HCT116 (cell line): ENCODE measurements around the gene LURAP1L. TPM values are rescaled to one million over a fixed set of nuclear protein-coding genes. Genes with fewer than 3 reads are reported as not detected.

Experiments used
- ATAC-seq: fragments of 200-7000 bp; cut with Tn5 transposase; 2 replicates; pipeline ENCODE4 v1.9.1; 2020; ENCODE audit warnings: mild to moderate bottlenecking, moderate library complexity
- BruUV-seq: library from RNA; stranded (reverse); fragments of 400-500 nt; replicated peaks from 2 replicates; lab custom pipeline; 2021; lab: Mats Ljungman, UMichigan
- CTCF ChIA-PET: fragments of 300-600 bp; sonication (Branson Sonifier 250); formaldehyde crosslinking; loops from one replicate; lab custom pipeline; 2021; ENCODE audit warnings: antibody characterized with exemption; lab: Charles Lee
- POLR2A ChIA-PET: fragments of 300-600, 350-600 bp; sonication (Branson Sonifier 250); formaldehyde crosslinking; loops from one replicate; lab custom pipeline; 2021; ENCODE audit warnings: antibody characterized with exemption; lab: Charles Lee
- RAD21 ChIA-PET, 2 experiments: fragments of 300-600 bp; sonication (Branson Sonifier 250); formaldehyde crosslinking; loops; one replicate each; lab custom pipeline; 2023; ENCODE audit warnings: low total read pairs in 2 of 2; ENCODE audit not compliant: uncharacterized antibody in 2 of 2, unreplicated experiment in 2 of 2, low non-redundant PET in 1 of 2; lab: Charles Lee
- DNase-seq: peaks from one replicate; pipeline ENCODE4 v3.0.0-alpha.2; 2010; ENCODE audit warnings: low read depth, low spot score
- H2AFZ ChIP-seq: fragments of 200-600 bp; shearing (Covaris generic), sonication (generic); 2 replicates; pipeline ENCODE4 v1.6.1; 2017; ENCODE audit warnings: low read depth, mixed run types, mixed read lengths, antibody characterized with exemption, low read length; ENCODE audit not compliant: poor library complexity, severe bottlenecking
- H3K27ac ChIP-seq: 2 replicates; pipeline ENCODE4 v1.5.1; 2012; ENCODE audit warnings: low read depth, low read length
- H3K27me3 ChIP-seq: fragments of 200-600 bp; sonication (generic); 2 replicates; pipeline ENCODE4 v1.6.1; 2016; ENCODE audit warnings: mixed run types, low read length, mixed read lengths; ENCODE audit not compliant: insufficient read depth
- H3K36me3 ChIP-seq, 2 experiments: fragments of 200-500 bp in 1 of 2; fragments of 200-600 bp in 1 of 2; sonication (Bioruptor generic) in 1 of 2; sonication (generic) in 1 of 2; 2 replicates each; pipeline versions ENCODE4 v1.5.1 to v1.6.1; 2014 to 2016; ENCODE audit warnings: low read length in 2 of 2, inconsistent platforms in 1 of 2, mixed read lengths in 1 of 2, mixed run types in 1 of 2; ENCODE audit not compliant: insufficient read depth in 2 of 2, control insufficient read depth in 1 of 2
- H3K4me1 ChIP-seq, 2 experiments: fragments of 200-600 bp in 1 of 2; sonication (generic) in 1 of 2; 2 replicates each; pipeline versions ENCODE4 v1.5.1 to v1.6.1; 2012 to 2017; ENCODE audit warnings: low read length in 2 of 2, inconsistent platforms in 1 of 2, mild to moderate bottlenecking in 1 of 2, mixed read lengths in 1 of 2, mixed run types in 1 of 2, moderate library complexity in 1 of 2; ENCODE audit not compliant: insufficient read depth in 2 of 2, control insufficient read depth in 1 of 2
- H3K4me2 ChIP-seq: fragments of 200-600 bp; sonication (generic); 2 replicates; pipeline ENCODE4 v1.6.1; 2017; ENCODE audit warnings: mixed run types, low read length, mixed read lengths
- H3K4me3 ChIP-seq, 2 experiments: fragments of 200-600 bp in 1 of 2; sonication (generic) in 1 of 2; replicated peaks in 1 of 2; 2 replicates each; pipeline ENCODE4 v1.5.1; 2011 to 2016; ENCODE audit warnings: low read length in 2 of 2, control low read depth in 1 of 2, low read depth in 1 of 2, mild to moderate bottlenecking in 1 of 2, mixed read lengths in 1 of 2, mixed run types in 1 of 2
- H3K79me2 ChIP-seq: fragments of 200-600 bp; sonication (generic); 2 replicates; pipeline ENCODE4 v1.6.1; 2017; ENCODE audit warnings: mild to moderate bottlenecking, mixed run types, low read length, moderate library complexity, mixed read lengths; ENCODE audit not compliant: insufficient read depth
- H3K9ac ChIP-seq: fragments of 200-600 bp; sonication (generic); 2 replicates; pipeline ENCODE4 v1.6.1; 2016; ENCODE audit warnings: low read length, mixed read lengths
- H3K9me2 ChIP-seq: fragments of 200-600 bp; sonication (generic), shearing (Covaris generic); 2 replicates; pipeline ENCODE4 v1.6.1; 2017; ENCODE audit warnings: mixed run types, mild to moderate bottlenecking, moderate library complexity; ENCODE audit not compliant: insufficient read depth
- H3K9me3 ChIP-seq, 2 experiments: fragments of 200-500 bp in 1 of 2; fragments of 200-600 bp in 1 of 2; sonication (Bioruptor generic) in 1 of 2; sonication (generic) in 1 of 2; 2 replicates each; pipeline ENCODE4 v1.6.1; 2014 to 2017; ENCODE audit warnings: low read length in 2 of 2, mixed read lengths in 2 of 2, inconsistent platforms in 1 of 2, low read depth in 1 of 2, mild to moderate bottlenecking in 1 of 2, mixed run types in 1 of 2, moderate library complexity in 1 of 2; ENCODE audit not compliant: control insufficient read depth in 1 of 2, insufficient read depth in 1 of 2
- H4K20me1 ChIP-seq: fragments of 200-600 bp; sonication (generic), shearing (Covaris generic); 2 replicates; pipeline ENCODE4 v1.6.1; 2017; ENCODE audit warnings: mixed run types, mild to moderate bottlenecking, moderate library complexity; ENCODE audit not compliant: insufficient read depth
- CBX3 ChIP-seq: IDR thresholded peaks from 2 replicates; pipeline ENCODE4 v1.6.1; 2012; ENCODE audit warnings: low read depth
- CEBPB ChIP-seq: IDR thresholded peaks from 2 replicates; pipeline ENCODE4 v1.6.1; 2012; ENCODE audit warnings: low read depth
- EGR1 ChIP-seq: IDR thresholded peaks from 2 replicates; pipeline ENCODE4 v1.6.1; 2012; ENCODE audit warnings: low read depth
- EZH2 ChIP-seq: fragments of 200-600 bp; sonication (generic); IDR thresholded peaks from 2 replicates; pipeline ENCODE4 v1.6.1; 2017; ENCODE audit warnings: antibody characterized with exemption, mixed run types
- EZH2phosphoT487 ChIP-seq: fragments of 200-600 bp; IDR thresholded peaks from 2 replicates; pipeline ENCODE4 v1.6.1; 2018; ENCODE audit warnings: antibody characterized with exemption, borderline replicate concordance
- FOSL1 ChIP-seq: IDR thresholded peaks from 2 replicates; pipeline ENCODE4 v1.6.1; 2012; ENCODE audit warnings: low read depth
- POLR2A ChIP-seq: IDR thresholded peaks from 2 replicates; pipeline ENCODE4 v1.7.0; 2011; ENCODE audit warnings: borderline replicate concordance; ENCODE audit not compliant: insufficient read depth, insufficient read length; ENCODE audit errors: extremely low read depth
- POLR2AphosphoS5 ChIP-seq: IDR thresholded peaks from 2 replicates; pipeline ENCODE4 v1.6.1; 2011; ENCODE audit warnings: mild to moderate bottlenecking, low read depth, low read length, moderate library complexity
- SP1 ChIP-seq: IDR thresholded peaks from 2 replicates; pipeline ENCODE4 v1.6.1; 2012; ENCODE audit warnings: low read depth
- TCF7L2 ChIP-seq: IDR thresholded peaks from 2 replicates; pipeline ENCODE4 v1.7.0; 2011; ENCODE audit warnings: borderline replicate concordance, inconsistent platforms; ENCODE audit not compliant: insufficient read depth, insufficient read length; ENCODE audit errors: extremely low read depth
- YY1 ChIP-seq: IDR thresholded peaks from 2 replicates; pipeline ENCODE4 v1.6.1; 2011; ENCODE audit warnings: low read length, low read depth, moderate library complexity, mild to moderate bottlenecking; ENCODE audit not compliant: insufficient replicate concordance; ENCODE audit errors: extremely low read depth
- ZFX ChIP-seq: fragments of 450-650 bp; IDR thresholded peaks from 2 replicates; pipeline ENCODE4 v1.6.1; 2017
- intact Hi-C: fragments of 100-400 bp; cut with micrococcal nuclease; formaldehyde crosslinking; loops from 2 replicates; pipeline ENCODE4 v1.10.0; 2022
- total RNA-seq: library from RNA; stranded (reverse); gene quantifications from one replicate; pipeline ENCODE4 v1.2.1, GENCODE V29; 2021; ENCODE audit not compliant: unreplicated experiment
- TF ChIP-seq, protein P1 (sequence below): IDR thresholded peaks from 2 replicates; pipeline ENCODE4 v1.6.1; 2011; ENCODE audit warnings: mild to moderate bottlenecking, low read length, moderate library complexity; ENCODE audit not compliant: insufficient replicate concordance; ENCODE audit errors: extremely low read depth
- TF ChIP-seq, protein P2 (sequence below), 3 experiments: fragments of 200-600 bp in 1 of 3; sonication (generic) in 1 of 3; IDR thresholded peaks in 2 of 3; conservative IDR thresholded peaks in 1 of 3; 2 replicates each; pipeline ENCODE4 v1.5.1; 2012 to 2017; ENCODE audit warnings: low read depth in 2 of 3, low read length in 2 of 3, antibody characterized with exemption in 1 of 3, borderline replicate concordance in 1 of 3, control low read depth in 1 of 3, mild to moderate bottlenecking in 1 of 3, mixed read lengths in 1 of 3, mixed run types in 1 of 3, moderate library complexity in 1 of 3; ENCODE audit not compliant: insufficient read depth in 1 of 3
- TF ChIP-seq, protein P3 (sequence below): IDR thresholded peaks from 2 replicates; pipeline ENCODE4 v1.6.1; 2012; ENCODE audit warnings: low read depth

LURAP1L gene
- total RNA-seq, 1 experiment from 2014 or later, result 13.3 TPM

DNA sequence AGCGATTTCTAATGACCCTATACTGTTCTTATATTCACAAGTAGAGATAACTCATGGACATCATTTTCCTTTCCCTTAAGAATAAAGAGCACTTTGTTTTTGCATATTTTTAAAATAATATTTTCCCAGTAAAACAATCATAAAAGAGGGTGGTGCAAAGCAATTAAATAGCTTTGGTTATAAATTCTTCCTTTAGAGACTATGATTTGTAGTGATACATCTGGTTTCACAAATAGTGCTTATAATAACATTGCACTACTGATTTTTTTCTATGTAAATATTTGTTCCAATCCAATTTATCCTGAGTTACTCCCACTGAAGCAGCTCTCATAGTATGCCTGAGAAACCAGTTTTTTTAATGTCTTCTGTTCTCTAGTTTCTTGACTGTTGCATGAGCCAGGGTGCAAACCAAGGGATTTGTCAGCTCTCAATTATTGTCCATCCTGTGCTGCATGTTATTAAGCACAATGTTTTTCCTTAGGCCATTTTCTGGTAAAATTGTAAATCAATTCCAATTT, 74.7 kb downstream of the LURAP1L start:
- H3K9ac ChIP-seq, result no peak overlapping the region
- no peak overlapping the region for H2AFZ ChIP-seq
- intact Hi-C loops, result no loop called here
- RAD21 ChIA-PET, result no interaction called here
- no peaks in the 10 kb centered on the region for H3K36me3 ChIP-seq
- no peak overlapping the region for H3K4me2 ChIP-seq
- no peaks in the 10 kb centered on the region for H4K20me1 ChIP-seq
- no peak for DNase-seq
- ATAC-seq, result no peak
- H3K27ac ChIP-seq, result no peak overlapping the region
- TF ChIP-seq ZFX (no peak), YY1 (no peak), CBX3 (no peak), FOSL1 (no peak), EGR1 (no peak), TCF7L2 (no peak), POLR2AphosphoS5 (no peak), EZH2 (no peak), CEBPB (no peak), EZH2phosphoT487 (no peak), POLR2A (no peak), SP1 (no peak)
- TF ChIP-seq, protein P1, sequence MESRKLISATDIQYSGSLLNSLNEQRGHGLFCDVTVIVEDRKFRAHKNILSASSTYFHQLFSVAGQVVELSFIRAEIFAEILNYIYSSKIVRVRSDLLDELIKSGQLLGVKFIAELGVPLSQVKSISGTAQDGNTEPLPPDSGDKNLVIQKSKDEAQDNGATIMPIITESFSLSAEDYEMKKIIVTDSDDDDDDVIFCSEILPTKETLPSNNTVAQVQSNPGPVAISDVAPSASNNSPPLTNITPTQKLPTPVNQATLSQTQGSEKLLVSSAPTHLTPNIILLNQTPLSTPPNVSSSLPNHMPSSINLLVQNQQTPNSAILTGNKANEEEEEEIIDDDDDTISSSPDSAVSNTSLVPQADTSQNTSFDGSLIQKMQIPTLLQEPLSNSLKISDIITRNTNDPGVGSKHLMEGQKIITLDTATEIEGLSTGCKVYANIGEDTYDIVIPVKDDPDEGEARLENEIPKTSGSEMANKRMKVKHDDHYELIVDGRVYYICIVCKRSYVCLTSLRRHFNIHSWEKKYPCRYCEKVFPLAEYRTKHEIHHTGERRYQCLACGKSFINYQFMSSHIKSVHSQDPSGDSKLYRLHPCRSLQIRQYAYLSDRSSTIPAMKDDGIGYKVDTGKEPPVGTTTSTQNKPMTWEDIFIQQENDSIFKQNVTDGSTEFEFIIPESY, result no peak
- TF ChIP-seq, protein P2, sequence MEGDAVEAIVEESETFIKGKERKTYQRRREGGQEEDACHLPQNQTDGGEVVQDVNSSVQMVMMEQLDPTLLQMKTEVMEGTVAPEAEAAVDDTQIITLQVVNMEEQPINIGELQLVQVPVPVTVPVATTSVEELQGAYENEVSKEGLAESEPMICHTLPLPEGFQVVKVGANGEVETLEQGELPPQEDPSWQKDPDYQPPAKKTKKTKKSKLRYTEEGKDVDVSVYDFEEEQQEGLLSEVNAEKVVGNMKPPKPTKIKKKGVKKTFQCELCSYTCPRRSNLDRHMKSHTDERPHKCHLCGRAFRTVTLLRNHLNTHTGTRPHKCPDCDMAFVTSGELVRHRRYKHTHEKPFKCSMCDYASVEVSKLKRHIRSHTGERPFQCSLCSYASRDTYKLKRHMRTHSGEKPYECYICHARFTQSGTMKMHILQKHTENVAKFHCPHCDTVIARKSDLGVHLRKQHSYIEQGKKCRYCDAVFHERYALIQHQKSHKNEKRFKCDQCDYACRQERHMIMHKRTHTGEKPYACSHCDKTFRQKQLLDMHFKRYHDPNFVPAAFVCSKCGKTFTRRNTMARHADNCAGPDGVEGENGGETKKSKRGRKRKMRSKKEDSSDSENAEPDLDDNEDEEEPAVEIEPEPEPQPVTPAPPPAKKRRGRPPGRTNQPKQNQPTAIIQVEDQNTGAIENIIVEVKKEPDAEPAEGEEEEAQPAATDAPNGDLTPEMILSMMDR (IDR thresholded peaks at IDR 0.05 in 2 of 3, conservative IDR thresholded peaks at IDR 0.05 in 1 of 3; ENCODE audit: borderline replicate concordance in 1 of 3, insufficient read depth in 1 of 3, low read depth in 2 of 3, low read length in 2 of 3), result no peak
- TF ChIP-seq, protein P3, sequence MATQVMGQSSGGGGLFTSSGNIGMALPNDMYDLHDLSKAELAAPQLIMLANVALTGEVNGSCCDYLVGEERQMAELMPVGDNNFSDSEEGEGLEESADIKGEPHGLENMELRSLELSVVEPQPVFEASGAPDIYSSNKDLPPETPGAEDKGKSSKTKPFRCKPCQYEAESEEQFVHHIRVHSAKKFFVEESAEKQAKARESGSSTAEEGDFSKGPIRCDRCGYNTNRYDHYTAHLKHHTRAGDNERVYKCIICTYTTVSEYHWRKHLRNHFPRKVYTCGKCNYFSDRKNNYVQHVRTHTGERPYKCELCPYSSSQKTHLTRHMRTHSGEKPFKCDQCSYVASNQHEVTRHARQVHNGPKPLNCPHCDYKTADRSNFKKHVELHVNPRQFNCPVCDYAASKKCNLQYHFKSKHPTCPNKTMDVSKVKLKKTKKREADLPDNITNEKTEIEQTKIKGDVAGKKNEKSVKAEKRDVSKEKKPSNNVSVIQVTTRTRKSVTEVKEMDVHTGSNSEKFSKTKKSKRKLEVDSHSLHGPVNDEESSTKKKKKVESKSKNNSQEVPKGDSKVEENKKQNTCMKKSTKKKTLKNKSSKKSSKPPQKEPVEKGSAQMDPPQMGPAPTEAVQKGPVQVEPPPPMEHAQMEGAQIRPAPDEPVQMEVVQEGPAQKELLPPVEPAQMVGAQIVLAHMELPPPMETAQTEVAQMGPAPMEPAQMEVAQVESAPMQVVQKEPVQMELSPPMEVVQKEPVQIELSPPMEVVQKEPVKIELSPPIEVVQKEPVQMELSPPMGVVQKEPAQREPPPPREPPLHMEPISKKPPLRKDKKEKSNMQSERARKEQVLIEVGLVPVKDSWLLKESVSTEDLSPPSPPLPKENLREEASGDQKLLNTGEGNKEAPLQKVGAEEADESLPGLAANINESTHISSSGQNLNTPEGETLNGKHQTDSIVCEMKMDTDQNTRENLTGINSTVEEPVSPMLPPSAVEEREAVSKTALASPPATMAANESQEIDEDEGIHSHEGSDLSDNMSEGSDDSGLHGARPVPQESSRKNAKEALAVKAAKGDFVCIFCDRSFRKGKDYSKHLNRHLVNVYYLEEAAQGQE, result no peak
- TF ChIP-seq, all 23 proteins: peak for 0
- Histone ChIP-seq H3K27me3 (no peaks in the 10 kb centered on the region), H3K79me2 (no peaks in the 10 kb centered on the region), H3K4me3 (no peak overlapping the region), H3K4me1 (no peaks in the 10 kb centered on the region), H3K9me3 (no peaks in the 10 kb centered on the region), H3K9me2 (no peaks in the 10 kb centered on the region)
- POLR2A ChIA-PET, result interaction anchor here (0.6 kb wide), 1 partner anchor 1682 kb away, joined by 3 read pairs; no protein-coding TSS in a partner anchor
- BruUV-seq, result no TSS peak
- CTCF ChIA-PET, result no interaction called here
